HG03196 (cell line): ENCODE measurements around the gene PITX1.
A peak's percentile ranks its signal among the peaks of the same experiment; 100 is the strongest.

ENCODE experiments used
- ATAC-seq: cut with Tn5 transposase; IDR thresholded peaks from one replicate; pipeline ENCODE4 v1.9.1; 2021; ENCODE audit not compliant: unreplicated experiment

Gene PITX1

DNA sequence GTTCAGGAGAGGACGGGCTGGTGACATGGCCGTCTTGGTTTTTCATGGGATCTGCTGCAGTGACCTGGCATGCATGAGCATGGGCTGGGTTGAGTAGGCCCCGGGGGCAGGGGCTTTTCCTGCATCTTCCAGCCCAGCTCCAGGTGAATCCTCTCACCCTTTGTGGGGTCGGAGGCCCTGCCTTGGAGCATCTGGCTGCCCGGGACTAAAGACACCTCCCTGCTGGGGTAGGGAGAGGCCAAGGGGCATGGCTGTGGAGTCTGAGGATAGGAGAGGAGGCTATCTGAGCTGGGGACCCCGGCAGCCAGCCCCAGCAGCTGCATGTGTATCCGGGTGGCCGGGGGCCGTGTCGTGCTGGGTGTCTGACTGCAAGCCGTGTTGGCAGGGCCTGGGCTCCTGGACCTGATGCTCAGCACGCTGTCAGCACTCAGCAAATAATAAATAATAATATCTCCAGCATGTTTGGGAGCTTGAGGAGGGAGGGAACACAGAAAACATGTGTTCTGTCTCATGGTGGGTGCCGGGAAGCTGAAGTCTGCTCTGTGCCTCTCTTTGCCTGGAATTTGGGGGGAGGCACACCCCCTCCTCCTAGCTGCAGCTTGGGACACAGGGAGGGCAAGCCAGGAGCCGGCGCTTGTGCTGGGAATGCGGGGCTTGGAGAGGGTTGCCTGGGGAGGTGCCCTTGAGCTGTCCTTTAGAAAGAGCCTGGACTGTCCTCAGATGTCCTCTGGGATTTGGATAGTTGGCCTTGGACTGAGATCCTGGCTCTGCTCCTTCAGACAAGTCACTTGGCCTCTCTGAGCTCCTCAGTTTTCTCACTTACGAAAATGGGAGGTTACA is 28.4 kb upstream of the PITX1 start:
- no peak for ATAC-seq

DNA sequence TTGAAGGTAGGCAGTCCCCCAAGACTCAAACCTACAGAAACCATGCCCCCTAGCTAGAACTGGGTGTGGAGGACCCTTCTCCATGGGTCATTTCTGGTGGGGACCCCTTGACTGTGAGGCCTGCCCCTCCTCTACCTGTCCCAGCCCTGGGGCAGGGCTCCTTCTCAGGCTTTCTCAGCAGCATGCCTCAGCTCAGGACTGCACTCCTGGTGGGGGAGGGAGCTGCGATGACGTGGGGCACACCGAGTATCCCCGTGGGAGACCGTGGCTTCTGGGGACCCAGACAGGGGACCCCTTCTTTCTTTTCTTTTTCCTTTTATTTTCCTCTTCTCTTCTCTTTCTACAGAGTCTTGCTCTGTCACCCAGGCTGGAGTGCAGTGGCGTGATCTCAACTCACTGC is 27.0 kb upstream of the PITX1 start:
- ATAC-seq, result no peak

DNA sequence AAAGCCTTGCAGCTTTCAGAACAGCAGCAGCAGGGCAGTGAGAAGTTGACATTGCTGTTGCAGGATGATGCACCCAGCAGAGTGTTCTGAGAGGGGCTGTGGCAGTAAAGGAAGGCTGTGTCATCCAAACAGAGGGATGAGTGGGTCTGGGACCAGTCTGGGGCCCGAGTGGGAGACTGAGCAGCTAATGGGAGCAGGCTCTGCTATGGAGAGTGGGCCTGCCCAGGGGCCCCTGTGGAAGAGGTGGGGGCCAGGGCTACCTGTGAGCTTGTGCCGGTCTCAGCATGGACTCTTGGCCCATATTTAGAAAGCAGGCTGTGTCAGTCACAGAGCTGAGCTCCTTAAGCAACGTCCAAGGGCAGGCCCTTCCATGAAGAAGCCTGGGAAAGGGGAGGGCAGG is 26.0 kb upstream of the PITX1 start:
- no peak for ATAC-seq

DNA sequence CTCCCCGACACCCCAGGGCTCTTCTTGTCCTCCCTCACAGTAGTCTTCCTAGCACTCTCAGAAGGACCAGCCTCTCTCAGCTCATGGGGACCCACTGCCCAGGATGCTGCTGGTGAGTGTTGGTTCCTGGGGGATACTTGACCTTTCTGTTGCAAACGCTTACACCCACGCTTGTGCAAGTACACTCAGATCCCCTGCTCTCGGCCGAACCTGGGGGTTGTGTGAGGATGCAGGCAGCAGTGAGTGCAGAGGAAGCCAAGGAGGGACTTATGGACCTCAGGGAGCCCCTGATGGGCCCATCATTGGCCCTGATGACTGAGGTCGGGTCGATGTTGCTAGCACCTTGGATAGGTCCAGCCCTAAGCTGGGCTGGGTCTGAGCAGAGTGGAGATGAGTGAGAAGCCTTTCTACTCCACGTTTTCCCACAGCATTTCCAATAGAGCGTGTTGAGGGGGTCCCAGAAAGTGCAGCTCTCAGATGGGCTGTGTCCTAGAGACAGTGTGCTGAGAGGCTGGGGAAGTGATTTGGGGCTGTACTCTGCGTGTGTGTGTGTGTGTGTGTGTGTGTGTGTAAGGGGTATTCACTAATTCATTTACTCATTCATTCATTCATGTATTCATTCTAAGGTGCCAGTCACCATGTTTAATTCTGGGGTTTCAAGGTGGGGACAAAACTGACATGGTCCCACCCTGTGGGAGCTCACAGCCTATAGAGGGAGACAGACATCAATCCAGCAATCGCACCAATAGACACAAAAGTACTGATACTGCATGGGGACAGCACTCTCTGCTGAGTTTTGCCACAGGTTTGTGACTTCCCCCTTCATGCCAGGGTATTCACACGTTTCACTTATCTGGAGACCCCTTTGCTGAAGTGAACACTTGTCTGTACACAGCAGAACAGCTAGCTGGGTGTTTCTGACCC is 25.2 kb upstream of the PITX1 start:
- no peak for ATAC-seq

DNA sequence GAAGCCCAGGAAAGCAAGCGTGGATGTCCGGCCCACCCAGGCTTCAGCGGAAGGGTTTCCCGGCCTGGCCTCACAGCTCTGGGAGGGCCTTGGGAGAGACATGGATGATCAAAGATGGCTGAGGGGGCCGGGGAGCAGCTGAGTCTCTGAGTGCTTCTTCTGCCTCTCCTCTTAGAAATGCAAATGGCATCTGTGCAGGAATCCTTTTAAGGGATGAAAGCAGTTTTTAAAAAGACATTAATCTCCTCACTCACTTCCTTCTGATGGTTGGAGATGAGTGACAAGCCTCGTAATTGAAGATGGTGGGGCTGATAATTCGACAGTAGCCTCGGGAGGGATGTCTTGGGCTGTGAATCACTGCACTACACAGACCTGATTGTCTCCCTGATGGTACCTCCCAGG is 24.3 kb upstream of the PITX1 start:
- no peak for ATAC-seq

DNA sequence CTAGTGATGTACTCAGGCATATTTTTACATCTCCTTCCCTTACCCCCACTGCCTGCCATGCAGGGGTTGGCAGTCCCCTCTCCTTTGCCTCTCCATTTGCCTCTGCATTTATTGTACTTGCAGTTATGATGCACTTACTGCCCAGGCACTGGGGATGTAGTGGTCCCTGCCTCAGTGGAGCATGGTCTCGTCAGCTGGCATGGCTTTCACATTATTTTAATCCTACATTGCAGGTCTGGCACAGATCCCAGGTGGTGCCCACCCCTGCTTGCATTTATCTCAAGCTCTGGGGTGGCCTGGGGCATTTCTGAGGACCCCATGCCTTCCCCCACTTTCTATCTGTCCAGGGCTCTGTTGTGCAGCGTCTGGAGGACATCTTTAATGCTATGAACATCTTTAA is 23.2 kb upstream of the PITX1 start:
- no peak for ATAC-seq

DNA sequence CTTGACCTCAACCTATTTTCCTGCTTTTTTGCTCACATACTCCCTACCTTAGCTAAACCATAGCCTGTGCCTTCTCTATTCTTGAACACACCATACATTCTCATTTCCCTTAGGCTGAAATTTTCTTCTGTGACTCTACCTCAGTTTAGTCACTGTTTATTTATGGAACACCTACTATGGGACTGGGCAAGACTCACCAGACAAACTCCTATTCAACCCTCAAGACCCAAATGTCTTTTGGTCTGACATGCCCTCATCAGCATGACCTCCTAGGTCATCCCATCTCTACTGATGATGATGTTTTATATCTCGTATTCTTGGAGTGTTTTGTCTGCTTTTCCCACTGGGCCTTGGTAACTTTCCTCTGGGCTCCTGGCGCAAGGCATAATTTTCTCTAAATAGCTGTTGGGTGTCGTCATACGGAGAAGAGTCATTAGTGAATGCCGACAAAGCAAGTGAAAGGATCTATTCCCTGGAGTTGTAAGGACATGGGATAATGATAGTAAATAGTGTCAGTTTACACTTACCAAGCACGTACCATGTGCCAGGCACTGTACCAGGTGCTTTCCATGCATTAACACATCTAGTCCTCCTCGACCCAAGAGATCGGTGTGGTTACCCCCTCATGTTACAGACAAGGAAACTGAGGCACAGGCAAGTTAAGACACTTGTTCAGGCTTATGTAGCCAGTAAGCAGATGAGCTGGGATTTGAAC is 22.4 kb upstream of the PITX1 start:
- no peak for ATAC-seq

DNA sequence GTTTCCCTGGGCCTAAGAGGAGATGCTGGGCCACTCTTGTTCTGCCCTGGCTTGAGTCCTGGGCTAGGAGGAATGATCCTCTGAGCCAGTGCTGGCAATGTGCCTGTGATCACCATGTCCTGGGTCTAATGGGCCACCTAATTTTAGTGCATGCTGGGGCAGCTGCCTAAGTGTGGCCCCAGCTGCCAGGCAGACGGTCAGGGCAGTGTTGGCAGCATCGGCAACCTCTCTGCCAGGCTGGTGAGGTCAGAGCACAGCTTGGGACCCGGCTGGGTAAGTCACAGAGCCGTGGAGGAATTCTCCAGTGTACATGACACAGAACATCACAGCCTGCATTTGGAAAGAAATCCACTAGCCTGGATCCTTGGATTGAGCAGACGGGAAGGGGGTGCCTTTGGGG is 21.4 kb upstream of the PITX1 start:
- no peak for ATAC-seq

DNA sequence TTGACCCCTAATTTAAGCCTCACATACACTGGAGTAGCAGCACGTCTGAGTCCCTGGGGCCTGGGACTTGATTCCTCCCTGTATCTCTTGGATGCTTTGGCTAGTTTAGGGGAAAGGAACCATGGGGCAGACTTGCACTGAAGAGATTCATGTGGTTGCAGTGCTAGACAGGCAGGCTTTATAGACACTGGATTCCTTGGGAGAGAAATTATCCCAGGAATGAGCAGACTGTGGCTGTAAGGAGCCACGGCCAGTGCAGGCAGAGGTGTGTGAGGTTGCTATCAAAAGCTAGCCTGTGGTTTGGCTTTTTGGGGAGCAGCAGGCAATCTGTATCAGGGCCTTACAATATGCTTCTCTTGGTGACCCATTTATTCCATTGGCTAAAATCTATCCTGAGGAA is 20.5 kb upstream of the PITX1 start:
- no peak for ATAC-seq

DNA sequence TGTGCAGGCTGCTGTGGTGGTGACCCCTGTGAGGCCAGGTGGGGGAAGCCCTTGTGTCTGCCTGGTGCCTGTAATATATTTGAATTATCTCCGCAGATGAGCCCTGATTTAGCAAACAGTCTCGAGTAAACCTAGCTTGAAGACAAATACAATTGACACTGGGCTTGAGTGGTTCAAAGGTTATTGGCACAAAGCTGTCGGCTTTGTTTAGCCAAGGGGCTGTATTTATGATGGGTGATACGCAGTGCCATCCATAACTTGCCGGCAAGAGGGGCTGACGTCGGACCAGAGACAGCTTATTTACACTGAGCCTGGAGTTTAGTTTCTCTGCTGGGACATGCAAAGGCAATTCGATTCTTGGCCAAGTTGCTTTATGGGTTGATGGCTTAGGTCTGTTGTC is 20.0 kb upstream of the PITX1 start:
- no peak for ATAC-seq

DNA sequence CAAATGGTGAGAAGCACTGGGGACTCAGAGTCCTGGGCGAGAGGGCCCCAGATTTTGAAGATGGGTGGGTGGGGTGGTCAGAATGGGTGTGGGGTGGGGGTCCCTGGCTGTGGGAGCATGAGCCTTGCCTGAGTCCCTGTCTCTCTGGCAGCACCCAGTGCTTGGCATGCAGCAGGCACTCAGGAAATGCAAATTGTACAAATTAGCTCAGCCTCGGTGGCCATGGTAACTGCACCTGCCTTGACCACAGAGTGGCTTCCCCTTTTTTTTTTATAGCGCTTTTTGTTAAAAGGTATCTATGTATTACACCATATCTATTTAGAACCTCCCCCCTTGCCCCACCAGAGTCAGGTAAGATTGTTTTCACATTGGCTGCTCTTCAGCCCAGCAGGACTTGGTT is 19.2 kb upstream of the PITX1 start:
- peak; percentile 90 for ATAC-seq

DNA sequence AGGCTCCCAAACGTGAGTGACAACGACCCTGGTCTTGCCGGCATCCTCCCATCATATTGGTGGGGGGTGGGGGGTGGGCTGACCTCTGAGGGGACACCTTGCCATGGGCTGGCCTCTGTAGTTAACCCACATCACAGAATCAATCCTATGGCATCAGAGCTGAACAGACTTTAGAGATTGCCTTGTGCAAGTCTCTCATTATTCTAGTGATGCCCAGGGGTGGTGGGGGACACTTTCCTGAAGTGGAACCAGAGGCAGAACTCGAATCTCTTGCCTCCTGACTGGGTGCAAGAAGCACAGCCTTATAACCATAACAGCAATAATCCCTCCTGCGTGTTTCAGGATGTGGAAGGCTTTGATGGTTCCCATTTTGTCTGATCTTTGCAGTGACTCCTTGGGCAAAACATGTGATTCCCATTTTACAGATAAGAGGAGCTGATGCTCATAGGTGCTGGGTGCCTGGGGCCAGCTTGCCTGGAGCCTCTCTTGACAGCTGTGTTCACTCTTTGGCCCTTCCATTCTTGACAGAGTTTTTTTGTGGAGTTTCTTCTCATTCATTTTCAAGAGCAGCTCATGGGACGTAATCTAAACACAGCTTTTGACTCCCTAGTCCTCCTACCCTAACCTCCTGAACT is 18.6 kb upstream of the PITX1 start:
- ATAC-seq, result no peak

DNA sequence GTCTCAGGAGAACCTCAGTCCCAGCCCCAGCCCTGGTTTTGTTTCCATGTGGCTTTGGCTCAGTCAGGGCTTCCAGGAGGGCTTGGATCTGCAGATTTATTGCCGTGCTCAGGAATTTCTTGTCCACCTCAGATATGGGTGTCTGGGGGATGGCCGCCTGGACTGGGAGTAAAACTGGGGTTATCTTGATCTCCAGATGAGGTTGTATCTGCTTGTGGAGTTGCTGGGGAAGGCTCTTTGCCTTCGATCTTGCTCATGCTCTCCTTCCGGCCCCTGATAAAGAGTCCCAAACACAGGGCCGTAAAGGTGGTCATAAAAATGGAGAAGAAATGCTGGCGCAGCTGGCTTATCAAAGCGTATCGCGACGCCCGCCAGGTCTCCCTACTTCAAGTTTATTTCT is 17.8 kb upstream of the PITX1 start:
- no peak for ATAC-seq

DNA sequence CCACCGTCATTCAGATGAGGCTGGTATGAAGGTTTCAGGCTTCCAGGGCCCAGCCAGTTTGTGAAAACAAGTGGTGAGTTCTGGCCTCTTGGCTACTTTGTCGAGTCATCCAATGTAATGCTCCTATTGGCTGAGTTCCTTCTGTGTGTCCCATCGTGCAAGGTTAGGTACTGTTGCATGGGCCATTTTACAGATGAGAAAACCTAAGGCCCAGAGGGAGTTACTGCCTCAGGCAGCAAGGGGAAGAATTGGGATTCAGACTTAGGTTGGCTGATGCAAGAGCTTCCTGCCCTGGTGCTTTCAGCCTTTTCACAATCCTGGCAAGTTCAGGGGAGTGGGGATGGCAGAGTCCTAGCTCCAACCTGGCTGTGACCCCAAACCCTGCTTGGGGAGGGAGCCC is 17.4 kb upstream of the PITX1 start:
- no peak for ATAC-seq

DNA sequence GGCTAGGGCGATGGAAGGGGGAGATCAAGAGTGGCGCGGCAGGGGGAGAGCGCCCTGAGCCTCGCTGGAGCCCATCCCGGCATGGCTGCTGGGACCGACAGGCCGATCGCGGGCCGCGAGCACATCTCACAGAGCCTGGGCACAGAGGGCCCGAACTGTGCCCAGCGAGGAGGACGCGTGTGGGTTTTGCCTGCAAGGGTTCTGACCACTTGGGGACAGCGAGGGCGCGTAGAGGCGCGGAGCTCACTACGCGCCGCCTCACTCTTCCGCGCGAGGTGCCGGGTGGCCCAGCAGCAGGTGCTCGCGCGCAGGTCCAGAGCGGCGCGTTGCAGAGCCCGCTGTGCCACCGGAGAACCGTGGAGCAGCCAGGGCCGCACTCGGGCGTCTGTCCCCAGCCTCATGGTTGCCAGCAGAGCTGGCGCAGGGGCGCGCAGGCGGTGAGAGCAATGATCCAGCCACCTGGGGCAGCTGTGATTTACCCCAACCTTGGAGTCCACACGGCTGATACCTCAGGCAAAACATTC is 16.3 kb upstream of the PITX1 start:
- ATAC-seq, result no peak

DNA sequence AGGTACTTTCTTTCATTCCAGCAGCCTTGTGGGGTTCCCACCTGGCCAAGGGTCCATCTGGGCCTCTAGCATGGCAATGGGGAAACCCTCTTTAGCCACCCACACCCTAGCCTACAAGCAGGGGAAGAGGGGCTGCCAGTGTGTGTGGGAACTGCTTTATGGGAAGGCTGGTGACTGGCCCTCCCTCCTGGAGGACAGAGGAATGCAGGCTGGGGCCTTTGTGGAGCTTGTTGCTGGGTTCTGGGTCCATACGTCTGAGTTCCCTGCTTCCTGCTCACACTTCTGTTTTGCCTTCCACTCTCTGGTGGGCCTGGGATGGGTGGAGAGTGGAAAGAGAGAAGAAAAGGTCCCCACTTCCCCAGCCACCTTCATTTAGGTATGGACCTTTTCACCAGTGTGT is 14.9 kb upstream of the PITX1 start:
- ATAC-seq, result no peak

DNA sequence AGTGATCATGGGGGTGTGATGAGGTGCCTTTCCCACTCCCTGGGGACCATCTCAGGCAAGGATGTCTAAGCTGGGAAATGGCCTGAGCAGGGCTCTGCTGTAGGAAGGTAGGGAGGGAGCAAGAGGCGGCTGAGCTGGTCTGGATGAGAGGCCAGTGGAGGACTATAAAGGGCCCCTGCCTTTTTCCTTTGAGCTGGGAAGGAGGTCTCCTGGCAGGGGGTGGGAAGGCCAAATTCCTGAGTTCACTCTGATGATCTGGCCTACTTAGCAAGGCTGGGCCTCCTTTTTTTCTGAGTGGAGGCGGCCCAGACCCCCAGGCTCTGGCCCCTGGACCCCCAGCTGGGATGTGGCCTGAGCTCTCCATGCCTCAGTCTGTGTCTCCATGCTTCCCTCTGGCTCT is 14.3 kb upstream of the PITX1 start:
- no peak for ATAC-seq

DNA sequence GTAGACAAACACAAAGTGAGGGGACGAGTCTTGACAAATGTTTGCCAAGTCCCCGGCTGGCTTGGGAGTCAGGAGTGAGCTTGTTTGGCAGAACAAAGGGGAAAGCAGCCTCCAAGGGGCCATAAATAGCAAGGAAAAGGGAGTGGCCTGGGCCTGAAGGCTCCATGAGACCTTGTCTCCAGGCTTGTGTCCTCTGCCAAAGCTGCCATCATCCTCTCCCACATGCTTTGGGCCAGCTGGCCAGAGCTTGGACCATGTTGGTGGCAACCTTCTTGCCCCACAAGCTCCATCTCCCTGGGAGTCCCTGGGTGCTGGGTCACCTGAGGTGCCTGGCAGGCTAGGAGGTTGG is 13.3 kb upstream of the PITX1 start:
- ATAC-seq, result no peak

DNA sequence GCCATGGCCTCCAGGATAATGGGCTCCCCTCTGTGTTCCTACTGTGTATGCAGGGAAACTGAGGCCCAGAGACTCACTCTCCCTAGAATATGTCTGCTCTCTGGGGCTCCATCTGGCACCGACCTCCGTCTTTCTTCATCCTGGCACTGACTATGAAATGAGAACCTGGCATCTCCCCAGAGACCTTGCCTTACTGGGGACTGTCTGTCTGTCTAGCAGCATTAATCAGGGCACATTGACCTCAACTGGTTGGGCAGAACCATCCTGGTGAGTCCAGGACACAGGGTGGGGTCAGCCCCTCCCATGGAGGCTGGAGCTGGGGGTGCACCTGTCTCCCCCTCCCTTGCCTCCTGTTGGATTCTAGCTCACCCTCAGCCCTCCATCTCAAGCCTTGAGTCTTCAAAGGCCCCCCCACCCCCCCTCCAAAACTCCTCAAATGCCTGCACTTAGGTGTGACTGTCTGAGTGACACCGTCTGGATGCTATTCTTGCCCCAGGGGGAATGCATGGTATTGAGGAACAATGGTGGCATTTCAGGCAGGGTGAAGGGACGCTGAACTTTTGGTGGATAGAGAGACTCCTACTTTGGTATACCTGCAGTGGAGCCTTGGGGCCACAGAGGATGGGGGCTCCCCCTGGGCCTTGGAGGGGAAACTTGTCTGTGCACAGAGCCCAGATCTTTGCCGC is 12.8 kb upstream of the PITX1 start:
- no peak for ATAC-seq

DNA sequence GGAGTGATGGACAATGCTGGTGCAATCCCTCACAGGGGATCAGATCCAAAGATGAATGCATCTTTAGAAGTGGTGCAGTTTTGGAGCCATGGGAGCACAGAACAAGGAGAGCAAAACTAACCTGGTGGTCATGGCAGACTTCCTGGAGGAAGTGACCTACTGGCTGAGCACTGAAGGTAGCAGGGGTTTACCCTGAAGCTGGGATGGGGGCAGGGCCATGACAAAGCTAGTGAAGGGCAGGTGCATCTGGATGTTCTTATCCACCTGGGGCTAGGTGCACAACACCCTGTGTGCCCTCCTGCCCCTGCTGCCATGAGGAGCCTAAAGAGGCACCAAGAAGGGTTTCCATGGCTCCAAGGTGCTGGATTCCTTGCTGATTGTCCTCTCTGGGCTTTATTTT is 11.5 kb upstream of the PITX1 start:
- ATAC-seq, result no peak
